Fibroblast of lung (primary cell): ENCODE results near the gene ROBO1.

Experiments used
- EZH2 ChIP-seq: IDR thresholded peaks from 2 replicates; pipeline ENCODE4 v1.5.1; 2012; ENCODE audit warnings: low read length, control low read depth, mild to moderate bottlenecking; ENCODE audit errors: missing control alignments
- TF ChIP-seq, protein P1 (sequence below), 2 donors: IDR thresholded peaks in 1 of 2; conservative IDR thresholded peaks in 1 of 2; 1 replicate in 1 of 2; 2 replicates in 1 of 2; pipeline ENCODE4 v1.5.1; 2011 to 2012; ENCODE audit warnings: low read length in 2 of 2, control low read depth in 1 of 2, inconsistent platforms in 1 of 2, low read depth in 1 of 2, mild to moderate bottlenecking in 1 of 2

DNA sequence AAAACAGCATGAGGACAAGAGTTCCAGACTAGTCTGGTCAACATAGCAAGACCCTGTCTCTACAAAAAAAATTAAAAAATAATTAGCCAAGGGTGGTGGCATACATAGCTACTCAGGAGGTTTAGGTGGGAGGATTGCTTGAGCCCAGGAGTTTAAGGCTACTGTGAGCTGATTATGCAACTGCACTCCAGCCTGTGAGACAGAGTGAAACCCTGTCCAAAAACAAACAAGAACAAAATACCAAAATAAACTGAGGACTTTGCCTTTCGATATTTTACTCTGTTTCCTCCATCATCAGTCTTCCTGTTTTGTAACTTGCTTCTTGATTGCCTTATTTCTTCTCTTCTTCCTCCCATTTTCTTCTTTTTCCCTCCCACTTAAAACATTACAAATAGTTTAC, 504.4 kb downstream of the ROBO1 start:
- no peak for TF ChIP-seq EZH2
- TF ChIP-seq, protein P1, sequence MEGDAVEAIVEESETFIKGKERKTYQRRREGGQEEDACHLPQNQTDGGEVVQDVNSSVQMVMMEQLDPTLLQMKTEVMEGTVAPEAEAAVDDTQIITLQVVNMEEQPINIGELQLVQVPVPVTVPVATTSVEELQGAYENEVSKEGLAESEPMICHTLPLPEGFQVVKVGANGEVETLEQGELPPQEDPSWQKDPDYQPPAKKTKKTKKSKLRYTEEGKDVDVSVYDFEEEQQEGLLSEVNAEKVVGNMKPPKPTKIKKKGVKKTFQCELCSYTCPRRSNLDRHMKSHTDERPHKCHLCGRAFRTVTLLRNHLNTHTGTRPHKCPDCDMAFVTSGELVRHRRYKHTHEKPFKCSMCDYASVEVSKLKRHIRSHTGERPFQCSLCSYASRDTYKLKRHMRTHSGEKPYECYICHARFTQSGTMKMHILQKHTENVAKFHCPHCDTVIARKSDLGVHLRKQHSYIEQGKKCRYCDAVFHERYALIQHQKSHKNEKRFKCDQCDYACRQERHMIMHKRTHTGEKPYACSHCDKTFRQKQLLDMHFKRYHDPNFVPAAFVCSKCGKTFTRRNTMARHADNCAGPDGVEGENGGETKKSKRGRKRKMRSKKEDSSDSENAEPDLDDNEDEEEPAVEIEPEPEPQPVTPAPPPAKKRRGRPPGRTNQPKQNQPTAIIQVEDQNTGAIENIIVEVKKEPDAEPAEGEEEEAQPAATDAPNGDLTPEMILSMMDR (conservative IDR thresholded peaks at IDR 0.05 in 1 of 2, IDR thresholded peaks at IDR 0.05 in 1 of 2; ENCODE audit: low read depth in 1 of 2, low read length in 2 of 2), result no peak
